ENCODE data around the gene P2RY6.

The P2RY6 gene

GRCh38 chr11:73249853-73250783 lies 22.0 kb upstream of the P2RY6 start:
- TF ChIP-seq, protein P1, sequence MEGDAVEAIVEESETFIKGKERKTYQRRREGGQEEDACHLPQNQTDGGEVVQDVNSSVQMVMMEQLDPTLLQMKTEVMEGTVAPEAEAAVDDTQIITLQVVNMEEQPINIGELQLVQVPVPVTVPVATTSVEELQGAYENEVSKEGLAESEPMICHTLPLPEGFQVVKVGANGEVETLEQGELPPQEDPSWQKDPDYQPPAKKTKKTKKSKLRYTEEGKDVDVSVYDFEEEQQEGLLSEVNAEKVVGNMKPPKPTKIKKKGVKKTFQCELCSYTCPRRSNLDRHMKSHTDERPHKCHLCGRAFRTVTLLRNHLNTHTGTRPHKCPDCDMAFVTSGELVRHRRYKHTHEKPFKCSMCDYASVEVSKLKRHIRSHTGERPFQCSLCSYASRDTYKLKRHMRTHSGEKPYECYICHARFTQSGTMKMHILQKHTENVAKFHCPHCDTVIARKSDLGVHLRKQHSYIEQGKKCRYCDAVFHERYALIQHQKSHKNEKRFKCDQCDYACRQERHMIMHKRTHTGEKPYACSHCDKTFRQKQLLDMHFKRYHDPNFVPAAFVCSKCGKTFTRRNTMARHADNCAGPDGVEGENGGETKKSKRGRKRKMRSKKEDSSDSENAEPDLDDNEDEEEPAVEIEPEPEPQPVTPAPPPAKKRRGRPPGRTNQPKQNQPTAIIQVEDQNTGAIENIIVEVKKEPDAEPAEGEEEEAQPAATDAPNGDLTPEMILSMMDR (IDR thresholded peaks at IDR 0.05; ENCODE audit: borderline replicate concordance, control extremely low read depth, extremely low read depth, insufficient read depth, missing control alignments): no peak
- DNase-seq (ENCODE audit: low spot score): no peak

DNA sequence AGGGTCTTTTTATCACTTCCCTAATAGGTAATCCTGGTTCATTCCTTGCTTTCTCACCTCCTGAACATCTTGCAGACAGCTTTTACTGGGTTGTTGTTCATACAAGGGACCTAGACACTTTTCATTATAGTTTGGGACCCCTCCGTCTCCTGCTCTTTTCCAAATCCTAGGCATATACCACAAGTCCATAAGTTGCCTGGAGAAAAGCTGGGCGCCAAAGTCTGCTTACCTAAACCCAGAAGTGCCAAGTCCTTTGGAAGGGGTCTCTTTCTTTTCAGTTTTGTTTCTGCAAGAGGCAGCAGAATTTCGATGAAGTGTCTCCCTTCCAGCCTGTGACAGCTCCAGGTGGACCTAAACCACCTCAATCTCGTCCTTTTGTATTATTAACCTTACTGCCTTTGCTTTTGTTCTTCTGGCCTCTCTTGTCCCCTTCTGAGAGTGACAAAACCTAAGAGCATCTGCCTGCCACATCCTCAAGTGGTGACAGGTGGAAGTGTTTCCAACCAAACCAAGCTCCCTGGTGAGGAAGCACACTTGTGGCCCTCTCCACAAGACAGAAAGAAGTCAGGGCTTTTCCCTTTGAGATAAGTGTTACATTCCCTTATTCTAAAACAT lies 19.5 kb upstream of the P2RY6 start:
- in situ Hi-C loops (cut with MboI; ENCODE audit: low sequenced_read_pairs, unreplicated experiment): no loop called here
- TF ChIP-seq, protein P1 (IDR thresholded peaks at IDR 0.05; ENCODE audit: borderline replicate concordance, control extremely low read depth, extremely low read depth, insufficient read depth, missing control alignments): no peak
- DNase-seq (ENCODE audit: low spot score): no peak

More at GRCh38 chr11:73249853-73250783, 22.0 kb upstream of the P2RY6 start:
- in situ Hi-C loops (cut with MboI; ENCODE audit: low sequenced_read_pairs, unreplicated experiment): no loop called here

DNA sequence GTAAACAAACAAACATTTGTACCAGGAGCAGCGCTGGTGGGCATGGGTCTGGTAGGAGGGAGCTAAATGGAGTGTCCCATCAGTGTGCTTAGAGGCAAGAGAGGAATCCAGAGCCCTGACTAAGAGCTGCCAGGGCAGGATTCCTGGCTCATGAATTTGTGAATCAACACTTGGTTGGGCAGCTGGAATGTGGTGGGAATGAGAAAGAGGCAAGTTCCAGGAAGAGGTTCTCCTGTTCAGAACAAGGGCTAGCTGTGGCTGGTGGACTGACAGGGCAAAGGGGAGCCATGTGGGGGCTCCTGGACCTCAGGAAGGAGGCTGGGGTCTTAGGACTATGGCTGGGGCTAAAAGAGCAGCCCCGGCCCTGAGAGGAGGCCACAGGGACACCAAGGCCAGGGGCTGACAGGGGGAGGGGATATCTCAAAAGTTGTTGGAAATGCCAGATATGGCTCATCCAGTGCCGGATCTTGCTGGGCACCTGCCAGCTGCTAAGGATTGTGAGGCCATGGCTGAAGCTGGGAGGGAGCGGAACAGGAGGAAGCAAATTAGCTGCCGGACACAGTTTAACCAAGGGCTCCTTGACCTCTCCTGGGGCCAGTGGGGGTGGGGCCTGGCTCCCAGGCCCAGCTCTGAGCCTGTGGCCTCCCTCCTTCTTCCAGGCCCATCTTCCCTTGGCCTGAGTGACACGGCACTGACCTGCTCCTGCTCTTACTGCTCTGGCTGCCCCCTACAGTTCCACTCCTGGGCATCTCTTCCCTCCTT lies 14.6 kb upstream of the P2RY6 start:
- no peak for DNase-seq (ENCODE audit: low spot score)
- TF ChIP-seq, protein P1 (IDR thresholded peaks at IDR 0.05; ENCODE audit: borderline replicate concordance, control extremely low read depth, extremely low read depth, insufficient read depth, missing control alignments): no peak
- in situ Hi-C loops (cut with MboI; ENCODE audit: low sequenced_read_pairs, unreplicated experiment): no loop called here

- in situ Hi-C loops (cut with MboI; ENCODE audit: low sequenced_read_pairs, unreplicated experiment): no loop called here
- no peak for DNase-seq (ENCODE audit: low spot score)
- TF ChIP-seq, protein P1 (IDR thresholded peaks at IDR 0.05; ENCODE audit: borderline replicate concordance, control extremely low read depth, extremely low read depth, insufficient read depth, missing control alignments): no peak
Observed at GRCh38 chr11:73258104-73259035, 13.8 kb upstream of the P2RY6 start.

- no peak for DNase-seq (ENCODE audit: low spot score)
- in situ Hi-C loops (cut with MboI; ENCODE audit: low sequenced_read_pairs, unreplicated experiment): no loop called here
- TF ChIP-seq, protein P1 (IDR thresholded peaks at IDR 0.05; ENCODE audit: borderline replicate concordance, control extremely low read depth, extremely low read depth, insufficient read depth, missing control alignments): no peak
Observed at GRCh38 chr11:73259406-73260126, 12.6 kb upstream of the P2RY6 start.
